GM18502 (cell line): ENCODE data around the gene CC2D1B.

ENCODE experiments used
- ATAC-seq: cut with Tn5 transposase; IDR thresholded peaks from one replicate; pipeline ENCODE4 v1.9.1; 2021; ENCODE audit warnings: mild to moderate bottlenecking; ENCODE audit not compliant: unreplicated experiment, poor library complexity

CC2D1B gene

GRCh38 chr1:52321061-52321460 is 44.9 kb downstream of the CC2D1B start:
- no peak for ATAC-seq

- ATAC-seq, result no peak
These were observed 59.6 kb downstream of the CC2D1B start for GRCh38 chr1:52306227-52307006.

GRCh38 chr1:52305417-52306226 is 60.4 kb downstream of the CC2D1B start:
- ATAC-seq, result no peak
